GM20431 (cell line): Measurements from ENCODE around the gene AUTS2.

Experiments
- in situ Hi-C: fragments of 300-500 bp; cut with MseI, MboI; formaldehyde crosslinking; loops from one replicate; pipeline ENCODE4 v1.15.0; 2020; ENCODE audit warnings: low sequenced_read_pairs; ENCODE audit not compliant: unreplicated experiment

Gene AUTS2

GRCh38 chr7:69620650-69621049 is 22.4 kb downstream of the AUTS2 start:
- in situ Hi-C loops: no loop called here

DNA sequence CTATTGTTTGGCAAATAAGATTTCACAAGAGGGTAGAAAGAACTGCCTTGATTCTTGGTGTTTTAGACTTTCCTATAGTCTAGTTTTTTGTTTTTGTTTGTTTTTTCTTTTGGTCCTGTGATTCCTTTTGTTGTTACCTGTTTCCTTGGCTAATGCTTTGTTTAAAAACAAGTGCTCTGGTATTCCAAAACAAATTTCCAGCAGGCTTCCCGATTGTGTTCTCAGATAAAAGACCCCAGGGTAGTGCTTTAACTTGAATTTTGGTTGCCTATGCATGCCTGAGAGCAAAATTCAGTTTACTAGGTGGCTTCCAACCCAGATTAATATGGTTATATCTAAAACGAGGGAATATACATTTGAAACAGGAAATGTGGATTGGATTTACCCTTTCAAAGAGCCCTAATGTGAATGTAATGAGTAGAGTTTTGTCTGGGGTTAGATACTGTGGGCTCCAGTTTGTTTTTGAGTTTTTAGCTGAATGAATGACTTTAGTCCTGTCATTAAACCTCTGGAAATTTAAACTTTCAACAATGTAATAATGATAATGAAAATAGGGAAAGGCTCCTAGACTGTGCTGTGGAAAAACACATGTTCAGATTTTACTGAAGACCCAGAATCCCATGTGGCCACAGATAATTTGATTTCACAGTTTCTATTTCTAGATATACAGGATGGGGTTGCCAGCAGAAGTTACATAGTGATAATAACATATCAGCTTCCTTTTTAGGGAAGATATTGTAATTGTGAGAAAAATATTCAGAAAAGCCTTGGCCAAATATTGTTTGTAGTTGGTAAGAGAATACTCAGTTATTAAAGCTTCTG is 23.9 kb downstream of the AUTS2 start:
- in situ Hi-C loops: no loop called here

- in situ Hi-C loops: no loop called here
Observed at GRCh38 chr7:69622960-69623359, 24.7 kb downstream of the AUTS2 start.

DNA sequence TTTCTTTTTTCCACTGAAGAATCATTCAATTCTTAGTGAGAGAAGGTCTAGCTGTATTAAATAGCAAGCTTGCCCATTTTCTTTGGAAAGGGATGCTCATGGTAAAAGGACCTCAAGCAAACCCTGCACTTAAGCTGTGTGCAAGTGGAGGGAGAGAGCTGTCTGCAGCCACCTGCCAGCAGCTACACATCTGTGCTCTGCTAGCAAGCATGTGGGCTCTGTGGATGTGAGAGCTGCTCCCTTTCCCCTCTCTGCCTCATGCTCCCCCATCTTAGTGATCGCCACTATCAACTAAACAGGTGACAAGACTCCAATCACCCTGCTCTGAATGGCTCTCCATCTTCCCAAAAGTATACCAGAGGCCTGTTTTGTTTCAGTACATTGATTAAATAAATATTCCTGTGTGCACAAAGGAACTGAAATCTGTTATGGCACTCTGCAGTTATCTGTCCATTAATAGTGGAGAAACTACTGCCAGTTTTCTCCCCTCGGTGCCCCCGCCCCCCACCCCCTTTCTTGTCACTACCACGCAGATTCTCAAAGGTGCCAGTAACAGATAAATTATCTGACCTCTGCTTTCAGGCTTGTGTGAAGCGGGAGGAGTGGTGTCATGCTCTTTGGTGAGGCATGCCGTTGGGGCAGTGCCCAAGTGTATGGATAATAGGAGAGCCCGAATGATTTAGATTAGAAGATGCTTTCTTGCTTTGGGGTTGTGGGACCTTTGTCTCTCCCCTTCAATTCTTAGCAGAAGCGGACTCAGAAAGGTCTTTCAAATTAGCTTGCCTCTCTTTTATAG is 26.4 kb downstream of the AUTS2 start:
- in situ Hi-C loops: no loop called here

- in situ Hi-C loops: no loop called here
Observed at GRCh38 chr7:69625238-69625637, 27.0 kb downstream of the AUTS2 start.

DNA sequence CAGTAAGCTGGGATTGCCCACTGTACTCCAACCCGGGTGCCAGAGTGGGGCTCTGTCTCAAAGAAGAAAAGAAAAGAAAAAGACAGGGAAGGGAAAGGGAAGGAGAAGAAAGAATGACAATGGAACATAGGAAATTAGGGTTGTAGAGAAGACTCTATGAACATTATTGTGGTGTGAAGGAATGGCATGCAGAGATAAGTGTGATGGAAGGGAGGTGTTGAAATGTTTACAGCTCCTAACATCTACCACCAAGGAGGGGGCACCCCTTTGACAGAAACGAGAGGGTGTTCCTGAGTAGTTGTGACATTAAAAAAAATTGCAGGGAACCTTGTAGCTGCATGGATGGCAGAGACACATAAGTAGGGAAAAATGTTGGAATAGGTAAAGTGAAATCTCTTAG is 27.5 kb downstream of the AUTS2 start:
- in situ Hi-C loops: no loop called here

DNA sequence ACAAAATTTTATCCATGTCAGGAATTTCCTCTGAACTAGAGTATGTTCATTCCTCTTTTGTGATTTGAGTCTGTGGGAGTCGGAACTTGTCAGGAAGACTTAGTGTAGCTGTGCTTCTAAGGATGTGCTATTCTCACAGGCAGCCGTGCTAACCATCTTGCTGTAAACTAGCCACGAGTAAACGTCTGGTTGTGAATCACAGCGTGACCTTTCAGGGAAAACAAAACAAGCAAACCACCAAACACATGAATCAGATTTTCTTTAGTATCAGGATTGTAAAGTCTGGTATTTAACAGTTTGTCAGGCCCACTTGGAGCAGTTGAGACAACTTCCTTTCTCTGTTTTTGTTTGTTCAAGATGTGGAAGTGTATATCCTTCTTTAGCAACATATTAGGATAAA is 32.0 kb downstream of the AUTS2 start:
- in situ Hi-C loops: no loop called here

DNA sequence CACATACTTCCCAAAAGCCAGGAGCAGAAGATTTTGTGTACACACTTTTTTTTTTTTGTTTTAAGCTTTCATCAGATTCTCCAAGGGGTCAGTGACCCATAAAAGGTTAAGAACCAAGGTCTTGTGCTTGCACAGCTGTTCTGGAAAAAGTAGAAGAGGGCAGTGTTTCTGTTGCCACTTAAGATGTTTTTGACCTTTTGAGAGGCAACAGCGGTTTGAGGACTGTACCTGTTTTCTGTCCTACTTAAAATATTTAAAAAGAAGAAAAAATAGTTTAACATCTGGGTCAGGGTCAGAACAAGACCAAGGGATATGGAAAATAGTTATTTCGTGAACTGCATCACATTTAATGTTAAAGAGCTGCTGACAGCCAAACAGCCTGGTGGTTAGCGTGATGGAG is 32.9 kb downstream of the AUTS2 start:
- in situ Hi-C loops: no loop called here

DNA sequence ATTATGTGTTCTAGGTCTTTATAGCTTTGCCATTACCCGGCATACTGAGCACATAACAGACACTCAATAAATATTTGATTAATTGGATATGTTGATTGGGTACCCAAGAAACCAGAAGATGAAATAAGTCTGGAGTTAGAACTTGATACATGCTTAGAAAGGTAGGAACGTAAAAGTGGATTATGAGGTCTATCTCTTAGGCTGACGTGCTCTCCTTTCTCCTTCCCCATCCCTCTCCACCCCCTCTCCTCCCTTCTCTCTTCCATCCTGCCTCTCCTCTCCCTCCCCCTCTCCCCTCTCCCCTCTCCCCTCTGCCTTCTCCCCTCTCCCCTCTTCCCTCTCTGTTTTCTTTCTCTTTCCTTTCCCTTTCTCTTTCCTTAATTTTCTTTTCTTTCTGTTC is 34.0 kb downstream of the AUTS2 start:
- in situ Hi-C loops: no loop called here

DNA sequence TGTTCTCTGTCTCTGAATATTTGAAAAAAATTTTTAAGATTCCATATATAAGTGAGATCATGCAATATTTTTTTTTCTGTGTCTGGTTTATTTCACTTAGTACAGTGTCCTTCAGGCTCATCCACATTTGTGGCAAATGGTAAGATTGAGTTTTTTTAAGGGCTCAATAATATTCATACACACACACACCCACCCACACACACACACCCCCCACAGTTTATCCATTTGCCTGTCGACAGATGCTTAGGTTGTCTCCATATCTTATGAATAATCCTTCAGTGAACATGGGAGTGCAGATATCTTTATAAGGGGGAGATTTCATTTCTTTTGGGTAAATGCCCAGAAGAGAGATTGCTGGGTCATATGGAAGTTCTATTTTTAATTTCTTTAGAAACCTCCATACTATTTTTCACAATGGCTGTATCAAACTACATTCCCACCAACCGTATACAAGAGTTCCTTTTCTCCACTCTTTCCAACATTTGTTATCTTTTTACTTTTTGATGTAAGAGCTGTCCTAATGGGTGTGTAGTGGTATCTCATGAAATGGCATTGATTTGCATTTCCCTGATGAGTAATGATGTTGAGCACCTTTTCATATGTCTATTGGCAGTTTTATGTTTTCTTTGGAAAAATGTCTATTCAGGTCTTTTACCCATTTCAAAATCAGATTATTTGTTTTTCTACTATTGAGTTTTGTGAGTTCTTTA is 35.0 kb downstream of the AUTS2 start:
- in situ Hi-C loops: no loop called here

GRCh38 chr7:69635555-69636185 is 37.4 kb downstream of the AUTS2 start:
- in situ Hi-C loops: no loop called here

- in situ Hi-C loops: no loop called here
Observed at GRCh38 chr7:69638674-69639073, 40.4 kb downstream of the AUTS2 start.

- in situ Hi-C loops: no loop called here
Observed at GRCh38 chr7:69640216-69640615, 41.9 kb downstream of the AUTS2 start.

- in situ Hi-C loops: no loop called here
Observed at GRCh38 chr7:69640925-69641594, 42.8 kb downstream of the AUTS2 start.

GRCh38 chr7:69643265-69643664 is 45.0 kb downstream of the AUTS2 start:
- in situ Hi-C loops: no loop called here

- in situ Hi-C loops: no loop called here
Observed at GRCh38 chr7:69643708-69644445, 45.6 kb downstream of the AUTS2 start.

DNA sequence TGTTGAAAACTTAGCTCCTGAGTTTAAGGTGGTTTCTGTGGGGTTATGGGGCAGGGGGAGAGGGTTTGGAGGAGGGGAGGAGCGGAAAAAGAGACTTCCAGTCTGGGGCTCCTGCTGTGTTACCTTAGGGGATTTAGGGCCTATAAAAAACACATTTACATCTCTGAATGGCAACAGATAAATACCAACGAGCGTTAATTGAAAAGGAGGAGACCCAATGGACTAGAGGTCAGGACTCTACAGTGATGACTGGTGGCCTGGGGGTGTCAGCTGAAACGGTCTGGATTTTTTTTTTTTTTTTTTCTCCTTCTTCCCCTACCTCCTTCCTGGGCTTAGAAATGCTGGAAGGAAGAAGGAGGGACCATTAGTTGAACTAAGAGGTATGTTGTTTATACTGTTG is 47.4 kb downstream of the AUTS2 start:
- in situ Hi-C loops: no loop called here

DNA sequence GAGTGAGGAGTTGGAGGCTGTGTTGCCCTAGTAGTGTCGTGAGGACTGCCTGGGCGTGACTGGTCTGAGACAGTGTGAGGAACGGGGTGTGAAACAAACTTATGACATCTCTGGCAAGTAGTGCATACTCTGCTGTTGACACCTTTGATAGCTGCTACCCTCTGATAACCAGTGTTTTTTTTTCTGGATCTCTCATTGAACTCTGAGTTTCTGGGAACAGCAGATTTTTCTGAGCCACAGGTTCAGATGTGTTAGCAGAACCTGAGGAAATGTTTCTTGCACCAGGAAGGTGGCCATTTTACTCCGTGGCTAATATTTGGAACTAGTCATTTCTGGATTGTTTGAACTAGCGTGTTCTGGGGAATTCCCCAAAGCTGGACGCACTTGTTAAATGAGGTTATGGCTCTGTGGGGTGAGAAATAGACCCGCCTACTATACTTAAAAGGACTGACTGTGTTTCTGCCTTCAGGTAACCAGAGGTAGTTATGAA is 52.9 kb downstream of the AUTS2 start:
- in situ Hi-C loops: no loop called here
